ENCODE data around the gene TGM2.

TGM2 gene

DNA sequence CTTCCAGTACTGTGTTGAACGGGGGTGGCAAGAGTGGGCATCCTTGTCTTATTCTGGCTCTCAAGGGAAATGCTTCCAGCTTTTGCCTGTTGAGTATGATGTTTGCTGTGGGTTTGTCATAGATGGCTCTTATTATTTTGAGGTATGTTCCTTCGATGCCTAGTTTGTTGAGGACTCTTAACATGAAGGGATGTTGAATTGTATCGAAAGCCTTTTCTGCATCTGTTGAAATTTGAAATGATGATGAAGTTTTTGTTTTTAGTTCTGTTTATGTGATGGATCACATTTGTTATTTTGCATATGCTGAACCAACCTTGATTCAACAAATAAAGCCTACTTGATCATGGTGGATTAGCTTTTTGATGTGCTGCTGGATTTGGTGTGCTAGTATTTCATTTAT lies 83.5 kb downstream of the TGM2 start:
- TF ChIP-seq ZNF8 (CRISPR knock-in tag; IDR thresholded peaks at IDR 0.05) (no peak), ZNF70 (CRISPR knock-in tag; IDR thresholded peaks at IDR 0.05) (no peak), OSR1 (CRISPR knock-in tag; IDR thresholded peaks at IDR 0.05) (no peak), RARB (CRISPR knock-in tag; IDR thresholded peaks at IDR 0.05) (no peak), ZFP3 (CRISPR knock-in tag; IDR thresholded peaks at IDR 0.05) (no peak), GLIS3 (CRISPR knock-in tag; IDR thresholded peaks at IDR 0.05) (no peak), TCF4 (CRISPR knock-in tag; IDR thresholded peaks at IDR 0.05; ENCODE audit: borderline replicate concordance) (no peak), ARNTL (CRISPR knock-in tag; IDR thresholded peaks at IDR 0.05; ENCODE audit: borderline replicate concordance, low read depth) (no peak), ESRRG (CRISPR knock-in tag; IDR thresholded peaks at IDR 0.05) (no peak)
- TF ChIP-seq, protein P1, sequence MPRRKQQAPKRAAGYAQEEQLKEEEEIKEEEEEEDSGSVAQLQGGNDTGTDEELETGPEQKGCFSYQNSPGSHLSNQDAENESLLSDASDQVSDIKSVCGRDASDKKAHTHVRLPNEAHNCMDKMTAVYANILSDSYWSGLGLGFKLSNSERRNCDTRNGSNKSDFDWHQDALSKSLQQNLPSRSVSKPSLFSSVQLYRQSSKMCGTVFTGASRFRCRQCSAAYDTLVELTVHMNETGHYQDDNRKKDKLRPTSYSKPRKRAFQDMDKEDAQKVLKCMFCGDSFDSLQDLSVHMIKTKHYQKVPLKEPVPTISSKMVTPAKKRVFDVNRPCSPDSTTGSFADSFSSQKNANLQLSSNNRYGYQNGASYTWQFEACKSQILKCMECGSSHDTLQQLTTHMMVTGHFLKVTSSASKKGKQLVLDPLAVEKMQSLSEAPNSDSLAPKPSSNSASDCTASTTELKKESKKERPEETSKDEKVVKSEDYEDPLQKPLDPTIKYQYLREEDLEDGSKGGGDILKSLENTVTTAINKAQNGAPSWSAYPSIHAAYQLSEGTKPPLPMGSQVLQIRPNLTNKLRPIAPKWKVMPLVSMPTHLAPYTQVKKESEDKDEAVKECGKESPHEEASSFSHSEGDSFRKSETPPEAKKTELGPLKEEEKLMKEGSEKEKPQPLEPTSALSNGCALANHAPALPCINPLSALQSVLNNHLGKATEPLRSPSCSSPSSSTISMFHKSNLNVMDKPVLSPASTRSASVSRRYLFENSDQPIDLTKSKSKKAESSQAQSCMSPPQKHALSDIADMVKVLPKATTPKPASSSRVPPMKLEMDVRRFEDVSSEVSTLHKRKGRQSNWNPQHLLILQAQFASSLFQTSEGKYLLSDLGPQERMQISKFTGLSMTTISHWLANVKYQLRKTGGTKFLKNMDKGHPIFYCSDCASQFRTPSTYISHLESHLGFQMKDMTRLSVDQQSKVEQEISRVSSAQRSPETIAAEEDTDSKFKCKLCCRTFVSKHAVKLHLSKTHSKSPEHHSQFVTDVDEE (CRISPR knock-in tag; IDR thresholded peaks at IDR 0.05): no peak
- TF ChIP-seq, protein P2, sequence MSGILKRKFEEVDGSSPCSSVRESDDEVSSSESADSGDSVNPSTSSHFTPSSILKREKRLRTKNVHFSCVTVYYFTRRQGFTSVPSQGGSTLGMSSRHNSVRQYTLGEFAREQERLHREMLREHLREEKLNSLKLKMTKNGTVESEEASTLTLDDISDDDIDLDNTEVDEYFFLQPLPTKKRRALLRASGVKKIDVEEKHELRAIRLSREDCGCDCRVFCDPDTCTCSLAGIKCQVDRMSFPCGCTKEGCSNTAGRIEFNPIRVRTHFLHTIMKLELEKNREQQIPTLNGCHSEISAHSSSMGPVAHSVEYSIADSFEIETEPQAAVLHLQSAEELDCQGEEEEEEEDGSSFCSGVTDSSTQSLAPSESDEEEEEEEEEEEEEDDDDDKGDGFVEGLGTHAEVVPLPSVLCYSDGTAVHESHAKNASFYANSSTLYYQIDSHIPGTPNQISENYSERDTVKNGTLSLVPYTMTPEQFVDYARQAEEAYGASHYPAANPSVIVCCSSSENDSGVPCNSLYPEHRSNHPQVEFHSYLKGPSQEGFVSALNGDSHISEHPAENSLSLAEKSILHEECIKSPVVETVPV (CRISPR knock-in tag; IDR thresholded peaks at IDR 0.05): no peak
- ATAC-seq: no peak

DNA sequence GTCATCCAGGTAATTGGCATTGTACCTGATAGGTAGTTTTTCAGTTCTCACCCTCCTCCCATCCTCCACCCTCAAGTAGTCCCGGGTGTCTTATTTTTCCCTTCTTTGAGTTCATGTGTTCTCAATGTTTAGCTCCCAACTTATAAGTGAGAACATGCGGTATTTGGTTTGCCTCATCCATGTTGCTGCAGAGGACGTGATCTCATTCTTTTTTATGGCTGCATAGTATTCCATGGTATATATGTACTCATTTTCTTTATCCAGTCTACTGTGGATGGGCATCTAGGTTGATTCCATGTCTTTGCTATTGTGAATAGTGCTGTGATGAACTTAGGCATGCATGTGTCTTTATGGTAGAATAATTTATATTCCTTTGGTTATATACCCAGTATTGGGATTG lies 85.7 kb downstream of the TGM2 start:
- ATAC-seq: no peak
- TF ChIP-seq ZFP3 (CRISPR knock-in tag; IDR thresholded peaks at IDR 0.05) (no peak), ZC3H10 (CRISPR knock-in tag; IDR thresholded peaks at IDR 0.05) (no peak), ARNTL (CRISPR knock-in tag; IDR thresholded peaks at IDR 0.05; ENCODE audit: borderline replicate concordance, low read depth) (no peak), ZNF565 (CRISPR knock-in tag; conservative IDR thresholded peaks at IDR 0.05; ENCODE audit: low read depth) (no peak), OSR1 (CRISPR knock-in tag; IDR thresholded peaks at IDR 0.05) (no peak), GLIS3 (CRISPR knock-in tag; IDR thresholded peaks at IDR 0.05) (no peak), ISL1 (CRISPR knock-in tag; IDR thresholded peaks at IDR 0.05) (no peak), CSDC2 (CRISPR knock-in tag; IDR thresholded peaks at IDR 0.05) (no peak)
- TF ChIP-seq, protein P3, sequence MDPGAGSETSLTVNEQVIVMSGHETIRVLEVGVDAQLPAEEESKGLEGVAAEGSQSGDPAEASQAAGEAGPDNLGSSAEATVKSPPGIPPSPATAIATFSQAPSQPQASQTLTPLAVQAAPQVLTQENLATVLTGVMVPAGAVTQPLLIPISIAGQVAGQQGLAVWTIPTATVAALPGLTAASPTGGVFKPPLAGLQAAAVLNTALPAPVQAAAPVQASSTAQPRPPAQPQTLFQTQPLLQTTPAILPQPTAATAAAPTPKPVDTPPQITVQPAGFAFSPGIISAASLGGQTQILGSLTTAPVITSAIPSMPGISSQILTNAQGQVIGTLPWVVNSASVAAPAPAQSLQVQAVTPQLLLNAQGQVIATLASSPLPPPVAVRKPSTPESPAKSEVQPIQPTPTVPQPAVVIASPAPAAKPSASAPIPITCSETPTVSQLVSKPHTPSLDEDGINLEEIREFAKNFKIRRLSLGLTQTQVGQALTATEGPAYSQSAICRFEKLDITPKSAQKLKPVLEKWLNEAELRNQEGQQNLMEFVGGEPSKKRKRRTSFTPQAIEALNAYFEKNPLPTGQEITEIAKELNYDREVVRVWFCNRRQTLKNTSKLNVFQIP (CRISPR knock-in tag; IDR thresholded peaks at IDR 0.05; ENCODE audit: borderline replicate concordance, low read depth): no peak
- TF ChIP-seq, protein P4, sequence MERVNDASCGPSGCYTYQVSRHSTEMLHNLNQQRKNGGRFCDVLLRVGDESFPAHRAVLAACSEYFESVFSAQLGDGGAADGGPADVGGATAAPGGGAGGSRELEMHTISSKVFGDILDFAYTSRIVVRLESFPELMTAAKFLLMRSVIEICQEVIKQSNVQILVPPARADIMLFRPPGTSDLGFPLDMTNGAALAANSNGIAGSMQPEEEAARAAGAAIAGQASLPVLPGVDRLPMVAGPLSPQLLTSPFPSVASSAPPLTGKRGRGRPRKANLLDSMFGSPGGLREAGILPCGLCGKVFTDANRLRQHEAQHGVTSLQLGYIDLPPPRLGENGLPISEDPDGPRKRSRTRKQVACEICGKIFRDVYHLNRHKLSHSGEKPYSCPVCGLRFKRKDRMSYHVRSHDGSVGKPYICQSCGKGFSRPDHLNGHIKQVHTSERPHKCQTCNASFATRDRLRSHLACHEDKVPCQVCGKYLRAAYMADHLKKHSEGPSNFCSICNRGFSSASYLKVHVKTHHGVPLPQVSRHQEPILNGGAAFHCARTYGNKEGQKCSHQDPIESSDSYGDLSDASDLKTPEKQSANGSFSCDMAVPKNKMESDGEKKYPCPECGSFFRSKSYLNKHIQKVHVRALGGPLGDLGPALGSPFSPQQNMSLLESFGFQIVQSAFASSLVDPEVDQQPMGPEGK (CRISPR knock-in tag; IDR thresholded peaks at IDR 0.05; ENCODE audit: borderline replicate concordance): no peak

DNA sequence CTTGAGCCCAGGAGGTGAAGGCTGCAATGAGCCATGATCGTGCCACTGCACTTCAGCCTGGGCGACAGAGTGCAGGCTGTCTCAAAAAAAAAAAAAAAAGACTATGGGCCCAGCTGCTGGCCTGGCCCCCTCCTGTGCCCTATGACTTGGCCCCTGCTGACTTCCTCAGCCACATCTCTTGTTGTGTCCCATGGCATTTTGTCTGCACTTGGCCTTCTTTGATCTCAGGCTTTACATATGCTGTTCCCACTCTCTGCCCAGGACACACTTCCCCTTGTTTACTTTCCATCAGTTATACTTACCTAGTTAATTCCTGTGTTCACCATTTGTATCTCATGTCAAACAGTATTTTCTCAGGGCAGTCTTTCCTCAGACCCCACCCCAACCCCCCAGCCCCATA lies 87.0 kb downstream of the TGM2 start:
- TF ChIP-seq ZNF8 (CRISPR knock-in tag; IDR thresholded peaks at IDR 0.05): no peak
- TF ChIP-seq TCF4 (CRISPR knock-in tag; IDR thresholded peaks at IDR 0.05; ENCODE audit: borderline replicate concordance): no peak
- no peak for TF ChIP-seq ZNF70 (CRISPR knock-in tag; IDR thresholded peaks at IDR 0.05)
- no peak for TF ChIP-seq OSR1 (CRISPR knock-in tag; IDR thresholded peaks at IDR 0.05)
- no peak for TF ChIP-seq BACH2 (CRISPR knock-in tag; IDR thresholded peaks at IDR 0.05; ENCODE audit: borderline replicate concordance)
- no peak for TF ChIP-seq CSDC2 (CRISPR knock-in tag; IDR thresholded peaks at IDR 0.05)
- TF ChIP-seq, protein P5, sequence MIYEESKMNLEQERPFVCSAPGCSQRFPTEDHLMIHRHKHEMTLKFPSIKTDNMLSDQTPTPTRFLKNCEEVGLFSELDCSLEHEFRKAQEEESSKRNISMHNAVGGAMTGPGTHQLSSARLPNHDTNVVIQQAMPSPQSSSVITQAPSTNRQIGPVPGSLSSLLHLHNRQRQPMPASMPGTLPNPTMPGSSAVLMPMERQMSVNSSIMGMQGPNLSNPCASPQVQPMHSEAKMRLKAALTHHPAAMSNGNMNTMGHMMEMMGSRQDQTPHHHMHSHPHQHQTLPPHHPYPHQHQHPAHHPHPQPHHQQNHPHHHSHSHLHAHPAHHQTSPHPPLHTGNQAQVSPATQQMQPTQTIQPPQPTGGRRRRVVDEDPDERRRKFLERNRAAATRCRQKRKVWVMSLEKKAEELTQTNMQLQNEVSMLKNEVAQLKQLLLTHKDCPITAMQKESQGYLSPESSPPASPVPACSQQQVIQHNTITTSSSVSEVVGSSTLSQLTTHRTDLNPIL (CRISPR knock-in tag; IDR thresholded peaks at IDR 0.05; ENCODE audit: low read depth): no peak
- no peak for TF ChIP-seq ZC3H10 (CRISPR knock-in tag; IDR thresholded peaks at IDR 0.05)
- TF ChIP-seq ISL1 (CRISPR knock-in tag; IDR thresholded peaks at IDR 0.05): no peak
- no peak for TF ChIP-seq ZFP3 (CRISPR knock-in tag; IDR thresholded peaks at IDR 0.05)
- no peak for TF ChIP-seq PPARA (CRISPR knock-in tag; IDR thresholded peaks at IDR 0.05; ENCODE audit: borderline replicate concordance)
- TF ChIP-seq ZFP30 (CRISPR knock-in tag; IDR thresholded peaks at IDR 0.05): no peak
- TF ChIP-seq, protein P4 (CRISPR knock-in tag; IDR thresholded peaks at IDR 0.05; ENCODE audit: borderline replicate concordance): no peak
- no peak for TF ChIP-seq TOX (CRISPR knock-in tag; IDR thresholded peaks at IDR 0.05; ENCODE audit: borderline replicate concordance)
- no peak for TF ChIP-seq SNAI2 (CRISPR knock-in tag; IDR thresholded peaks at IDR 0.05)
- TF ChIP-seq ZNF565 (CRISPR knock-in tag; conservative IDR thresholded peaks at IDR 0.05; ENCODE audit: low read depth): no peak
- no peak for ATAC-seq
